OCI-LY3 (cell line): Measurements from ENCODE around the gene ADPRS.
A peak's percentile ranks its signal among the peaks of the same experiment; 100 is the strongest.

Source experiments
- H2AFZ ChIP-seq: fragments of 200-600, 300-600 bp; shearing (Covaris generic); 2 replicates; pipeline ENCODE4 v1.6.0; 2014; ENCODE audit warnings: antibody characterized with exemption, low read depth, low read length
- H3K27ac ChIP-seq: fragments of 200-600, 300-600 bp; sonication (generic); 2 replicates; pipeline ENCODE4 v1.5.1; 2014; ENCODE audit warnings: mild to moderate bottlenecking, low read length, moderate library complexity, mixed read lengths
- H3K27me3 ChIP-seq: fragments of 200-600, 300-600 bp; sonication (generic); 2 replicates; pipeline ENCODE4 v1.6.1; 2014; ENCODE audit warnings: low read depth, low read length, mixed read lengths
- H3K36me3 ChIP-seq: fragments of 200-600, 300-600 bp; sonication (generic); replicated peaks from 2 replicates; pipeline ENCODE3; 2014; ENCODE audit warnings: low read depth, low read length, mixed read lengths
- H3K4me1 ChIP-seq: fragments of 300-600, 200-600 bp; sonication (generic); 2 replicates; pipeline ENCODE4 v1.6.1; 2014; ENCODE audit warnings: low read length, mixed read lengths
- H3K4me2 ChIP-seq: fragments of 200-600, 300-600 bp; sonication (generic); 2 replicates; pipeline ENCODE4 v1.6.1; 2014; ENCODE audit warnings: low read length, mixed read lengths
- H3K4me3 ChIP-seq: fragments of 300-600, 200-600 bp; sonication (generic); 2 replicates; pipeline ENCODE4 v1.5.1; 2014; ENCODE audit warnings: antibody characterized with exemption, mild to moderate bottlenecking, low read length, moderate library complexity
- H3K79me2 ChIP-seq: fragments of 300-600, 200-600 bp; shearing (Covaris generic); 2 replicates; pipeline ENCODE4 v1.6.1; 2014; ENCODE audit warnings: mild to moderate bottlenecking, low read length, mixed read lengths
- H3K9ac ChIP-seq: fragments of 300-600, 200-600 bp; shearing (Covaris generic); 2 replicates; pipeline ENCODE4 v1.6.0; 2014; ENCODE audit warnings: mild to moderate bottlenecking, low read length, moderate library complexity
- H3K9me3 ChIP-seq: fragments of 200-600, 300-600 bp; shearing (Covaris generic); 2 replicates; pipeline ENCODE4 v1.6.1; 2014; ENCODE audit warnings: low read length, mixed read lengths; ENCODE audit not compliant: insufficient read depth
- H4K20me1 ChIP-seq: fragments of 200-600, 300-600 bp; sonication (generic); 2 replicates; pipeline ENCODE4 v1.6.1; 2016; ENCODE audit warnings: low read length, mixed read lengths; ENCODE audit not compliant: insufficient read depth
- EZH2phosphoT487 ChIP-seq: fragments of 200-600 bp; shearing (Covaris generic); IDR thresholded peaks from 2 replicates; pipeline ENCODE4 v1.6.1; 2018; ENCODE audit warnings: antibody characterized with exemption, mixed run types, low read depth
- TF ChIP-seq, protein P1 (sequence below): fragments of 200-600, 300-600 bp; sonication (generic); IDR thresholded peaks from 2 replicates; pipeline ENCODE4 v1.5.1; 2014; ENCODE audit warnings: antibody characterized with exemption, low read length, low read depth

The ADPRS gene

DNA sequence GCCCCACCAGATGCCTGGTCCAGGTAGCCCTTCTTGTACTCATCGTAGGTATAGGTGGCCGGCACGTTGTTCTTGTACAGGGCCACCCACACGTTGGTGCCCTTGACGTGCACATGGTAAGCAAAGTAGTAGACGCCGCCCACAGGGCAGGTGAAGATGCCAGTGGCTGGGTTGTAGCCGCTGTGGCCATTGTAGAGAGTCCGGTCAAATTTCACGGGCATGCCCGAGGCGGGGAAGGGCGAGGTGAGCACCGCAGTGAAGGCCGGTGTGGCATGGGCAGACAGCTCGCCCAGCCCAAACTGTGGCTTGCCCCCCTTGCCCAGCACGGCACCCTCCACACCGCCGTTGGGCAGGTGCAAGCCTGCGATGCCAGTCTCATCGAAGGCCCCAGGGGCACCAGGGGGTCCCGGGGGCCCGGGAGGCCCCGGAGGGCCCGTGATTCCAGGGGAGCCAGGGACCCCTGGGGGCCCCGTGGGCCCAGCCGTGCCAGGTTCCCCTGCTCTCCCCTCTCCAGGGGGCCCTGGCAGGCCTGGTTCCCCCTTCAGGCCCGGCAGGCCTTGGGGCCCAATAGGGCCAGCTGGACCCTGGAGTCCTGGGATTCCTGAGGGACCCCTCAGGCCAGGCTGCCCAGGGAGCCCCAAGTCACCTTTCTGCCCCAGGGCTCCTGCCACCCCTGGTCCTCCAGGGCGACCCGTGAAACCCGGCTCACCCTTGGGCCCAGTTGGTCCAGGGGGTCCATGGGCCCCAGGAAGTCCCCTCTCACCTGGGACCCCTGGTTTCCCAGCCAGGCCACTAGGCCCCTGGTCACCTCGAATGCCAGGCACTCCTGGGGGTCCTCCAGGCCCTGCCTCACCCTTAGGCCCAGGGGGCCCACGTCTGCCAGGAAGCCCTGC lies 9.2 kb downstream of the ADPRS start:
- Histone ChIP-seq H3K4me1 (peaks cover 3% of the 10 kb centered on the region; the same call in 1 of the 2 replicates), H4K20me1 (no peaks in the 10 kb centered on the region), H3K9me3 (no peaks in the 10 kb centered on the region), H3K9ac (no peak overlapping the region), H3K27me3 (no peaks in the 10 kb centered on the region), H3K36me3 (peaks cover 11% of the 10 kb centered on the region), H3K4me3 (no peak overlapping the region), H3K4me2 (no peak overlapping the region), H3K79me2 (no peaks in the 10 kb centered on the region), H2AFZ (no peak overlapping the region), H3K27ac (no peak overlapping the region)
- no peak for TF ChIP-seq EZH2phosphoT487
- TF ChIP-seq, protein P1, sequence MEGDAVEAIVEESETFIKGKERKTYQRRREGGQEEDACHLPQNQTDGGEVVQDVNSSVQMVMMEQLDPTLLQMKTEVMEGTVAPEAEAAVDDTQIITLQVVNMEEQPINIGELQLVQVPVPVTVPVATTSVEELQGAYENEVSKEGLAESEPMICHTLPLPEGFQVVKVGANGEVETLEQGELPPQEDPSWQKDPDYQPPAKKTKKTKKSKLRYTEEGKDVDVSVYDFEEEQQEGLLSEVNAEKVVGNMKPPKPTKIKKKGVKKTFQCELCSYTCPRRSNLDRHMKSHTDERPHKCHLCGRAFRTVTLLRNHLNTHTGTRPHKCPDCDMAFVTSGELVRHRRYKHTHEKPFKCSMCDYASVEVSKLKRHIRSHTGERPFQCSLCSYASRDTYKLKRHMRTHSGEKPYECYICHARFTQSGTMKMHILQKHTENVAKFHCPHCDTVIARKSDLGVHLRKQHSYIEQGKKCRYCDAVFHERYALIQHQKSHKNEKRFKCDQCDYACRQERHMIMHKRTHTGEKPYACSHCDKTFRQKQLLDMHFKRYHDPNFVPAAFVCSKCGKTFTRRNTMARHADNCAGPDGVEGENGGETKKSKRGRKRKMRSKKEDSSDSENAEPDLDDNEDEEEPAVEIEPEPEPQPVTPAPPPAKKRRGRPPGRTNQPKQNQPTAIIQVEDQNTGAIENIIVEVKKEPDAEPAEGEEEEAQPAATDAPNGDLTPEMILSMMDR = no peak

DNA sequence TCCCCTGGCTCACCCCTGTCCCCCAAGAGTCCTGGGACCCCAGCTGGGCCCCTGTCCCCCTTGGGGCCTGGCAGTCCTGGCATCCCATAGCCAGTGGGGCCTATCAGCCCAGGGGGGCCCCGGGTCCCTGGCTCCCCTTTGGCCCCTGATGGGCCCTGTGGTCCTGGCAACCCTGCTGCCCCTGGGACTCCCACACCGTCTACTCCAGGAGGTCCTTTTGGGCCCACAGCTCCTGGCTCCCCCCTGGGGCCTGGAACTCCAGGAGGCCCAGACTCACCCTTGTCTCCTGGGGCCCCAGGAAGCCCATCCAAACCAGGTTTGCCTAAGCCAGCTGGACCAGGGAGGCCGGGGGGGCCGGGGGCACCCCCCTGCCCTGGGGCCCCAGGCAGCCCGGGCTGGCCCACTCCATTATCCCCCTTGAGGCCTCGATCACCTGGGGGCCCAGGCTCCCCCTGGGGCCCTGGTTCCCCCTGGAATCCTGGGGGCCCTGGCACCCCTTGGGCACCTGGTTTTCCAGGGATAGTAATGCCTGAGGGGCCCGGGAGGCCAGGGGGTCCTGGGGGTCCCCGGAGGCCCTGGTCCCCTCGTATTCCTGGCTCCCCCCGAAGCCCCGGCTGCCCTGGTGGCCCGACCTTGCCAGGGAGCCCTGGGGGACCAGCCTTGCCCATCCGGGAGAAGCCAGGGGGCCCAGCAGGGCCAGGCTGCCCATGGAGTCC lies 10.1 kb downstream of the ADPRS start:
- no peak overlapping the region for H3K4me3 ChIP-seq
- no peaks in the 10 kb centered on the region for H4K20me1 ChIP-seq
- H3K27me3 ChIP-seq = no peaks in the 10 kb centered on the region
- peaks cover 3% of the 10 kb centered on the region; the same call in 1 of the 2 replicates for H3K4me1 ChIP-seq
- H3K79me2 ChIP-seq = no peaks in the 10 kb centered on the region
- H3K27ac ChIP-seq = no peak overlapping the region
- H3K36me3 ChIP-seq = peaks cover 7% of the 10 kb centered on the region
- no peak for TF ChIP-seq EZH2phosphoT487
- TF ChIP-seq, protein P1 = no peak
- H3K9me3 ChIP-seq = no peaks in the 10 kb centered on the region
- no peak overlapping the region; the same call in 1 of the 2 replicates for H2AFZ ChIP-seq
- no peak overlapping the region for H3K9ac ChIP-seq
- H3K4me2 ChIP-seq = no peak overlapping the region

DNA sequence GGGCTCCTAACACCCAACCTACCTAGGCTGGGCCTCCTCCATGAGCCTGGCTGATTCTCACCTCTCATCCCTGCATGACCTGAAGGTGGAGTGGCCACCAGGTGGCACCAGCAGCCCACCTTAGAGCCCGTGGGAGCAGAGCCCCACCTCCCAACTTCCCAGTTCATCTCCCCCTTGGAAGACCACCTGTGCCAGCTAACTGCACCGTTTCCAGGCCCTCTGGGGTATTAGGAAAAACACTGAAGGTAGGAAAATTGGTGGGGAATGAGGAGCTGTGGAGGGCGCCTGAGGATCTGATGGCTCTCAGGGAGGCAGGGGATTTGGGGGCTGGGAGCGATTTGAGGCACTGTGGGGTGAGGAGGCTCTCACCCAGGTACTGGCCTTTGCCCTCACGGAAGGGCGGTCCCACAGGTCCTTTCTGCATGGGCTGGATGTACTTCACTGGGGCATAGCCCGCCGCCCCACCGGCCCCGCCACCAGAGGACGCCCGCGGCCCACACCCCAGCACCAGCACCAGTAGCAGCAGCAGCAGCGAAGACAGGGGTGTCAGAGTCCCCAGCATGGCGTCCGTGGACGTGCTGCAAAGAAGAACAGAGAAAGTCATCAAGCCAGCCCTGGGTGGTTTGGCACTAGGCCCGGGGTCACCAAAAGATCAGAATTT lies 11.1 kb downstream of the ADPRS start:
- H3K9ac ChIP-seq = no peak overlapping the region
- no peak overlapping the region for H3K27ac ChIP-seq
- TF ChIP-seq, protein P1 = peak; percentile 78
- no peak for TF ChIP-seq EZH2phosphoT487
- H3K9me3 ChIP-seq = no peaks in the 10 kb centered on the region
- peak overlapping the region; percentile 80 for H3K4me2 ChIP-seq
- no peaks in the 10 kb centered on the region for H4K20me1 ChIP-seq
- H2AFZ ChIP-seq = peak overlapping the region; percentile 56; the same call in 1 of the 2 replicates
- no peaks in the 10 kb centered on the region for H3K36me3 ChIP-seq
- peak overlapping the region; percentile 62 for H3K4me3 ChIP-seq
- H3K79me2 ChIP-seq = no peaks in the 10 kb centered on the region
- peaks cover 3% of the 10 kb centered on the region; the same call in 1 of the 2 replicates for H3K4me1 ChIP-seq
- H3K27me3 ChIP-seq = no peaks in the 10 kb centered on the region
